Measurements from ENCODE around the gene MPHOSPH8.

DNA sequence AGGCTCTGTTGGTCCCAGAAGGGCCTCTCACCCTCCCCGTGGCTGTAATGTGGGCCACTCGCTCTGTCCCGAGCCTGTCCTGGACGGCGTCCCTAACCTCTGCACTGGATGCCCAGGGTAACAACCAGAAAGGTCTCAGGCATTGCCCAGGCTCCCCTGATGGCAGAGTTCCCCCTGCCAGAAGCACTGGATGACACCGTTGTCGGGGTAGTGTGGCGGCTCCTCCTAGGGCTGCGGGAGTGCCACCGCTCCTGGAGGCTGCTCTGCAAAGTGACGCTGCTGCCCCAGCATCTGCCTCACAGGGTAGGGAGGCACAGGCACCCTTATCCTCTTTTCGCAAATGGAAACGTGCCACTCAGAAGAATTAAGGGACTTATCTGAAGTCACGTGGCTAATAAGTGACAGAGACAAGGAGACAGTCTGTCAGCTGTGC, 32.0 kb downstream of the MPHOSPH8 start:
- TF ChIP-seq, protein P1, sequence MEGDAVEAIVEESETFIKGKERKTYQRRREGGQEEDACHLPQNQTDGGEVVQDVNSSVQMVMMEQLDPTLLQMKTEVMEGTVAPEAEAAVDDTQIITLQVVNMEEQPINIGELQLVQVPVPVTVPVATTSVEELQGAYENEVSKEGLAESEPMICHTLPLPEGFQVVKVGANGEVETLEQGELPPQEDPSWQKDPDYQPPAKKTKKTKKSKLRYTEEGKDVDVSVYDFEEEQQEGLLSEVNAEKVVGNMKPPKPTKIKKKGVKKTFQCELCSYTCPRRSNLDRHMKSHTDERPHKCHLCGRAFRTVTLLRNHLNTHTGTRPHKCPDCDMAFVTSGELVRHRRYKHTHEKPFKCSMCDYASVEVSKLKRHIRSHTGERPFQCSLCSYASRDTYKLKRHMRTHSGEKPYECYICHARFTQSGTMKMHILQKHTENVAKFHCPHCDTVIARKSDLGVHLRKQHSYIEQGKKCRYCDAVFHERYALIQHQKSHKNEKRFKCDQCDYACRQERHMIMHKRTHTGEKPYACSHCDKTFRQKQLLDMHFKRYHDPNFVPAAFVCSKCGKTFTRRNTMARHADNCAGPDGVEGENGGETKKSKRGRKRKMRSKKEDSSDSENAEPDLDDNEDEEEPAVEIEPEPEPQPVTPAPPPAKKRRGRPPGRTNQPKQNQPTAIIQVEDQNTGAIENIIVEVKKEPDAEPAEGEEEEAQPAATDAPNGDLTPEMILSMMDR (conservative IDR thresholded peaks at IDR 0.05): no peak
- TF ChIP-seq ZFX (IDR thresholded peaks at IDR 0.05): no peak
